Uterus (tissue), 2 donors: Measurements from ENCODE around the gene UBE3C.

ENCODE experiments used
- POLR2A ChIP-seq, 2 donors: fragments of 450-650 bp; IDR thresholded peaks; one replicate each; pipeline ENCODE4 v1.6.1; 2016; ENCODE audit warnings: antibody characterized with exemption in 2 of 2, mild to moderate bottlenecking in 1 of 2, moderate library complexity in 1 of 2
- TF ChIP-seq, protein P1 (sequence below), 4 experiments: fragments of 200-600 bp in 2 of 4; fragments of 450-650 bp in 2 of 4; sonication (generic) in 2 of 4; IDR thresholded peaks; one replicate each; pipeline ENCODE4 v1.5.1; 2016 to 2019; ENCODE audit warnings: antibody characterized with exemption in 4 of 4, mild to moderate bottlenecking in 2 of 4, moderate library complexity in 1 of 4

- TF ChIP-seq, protein P1, sequence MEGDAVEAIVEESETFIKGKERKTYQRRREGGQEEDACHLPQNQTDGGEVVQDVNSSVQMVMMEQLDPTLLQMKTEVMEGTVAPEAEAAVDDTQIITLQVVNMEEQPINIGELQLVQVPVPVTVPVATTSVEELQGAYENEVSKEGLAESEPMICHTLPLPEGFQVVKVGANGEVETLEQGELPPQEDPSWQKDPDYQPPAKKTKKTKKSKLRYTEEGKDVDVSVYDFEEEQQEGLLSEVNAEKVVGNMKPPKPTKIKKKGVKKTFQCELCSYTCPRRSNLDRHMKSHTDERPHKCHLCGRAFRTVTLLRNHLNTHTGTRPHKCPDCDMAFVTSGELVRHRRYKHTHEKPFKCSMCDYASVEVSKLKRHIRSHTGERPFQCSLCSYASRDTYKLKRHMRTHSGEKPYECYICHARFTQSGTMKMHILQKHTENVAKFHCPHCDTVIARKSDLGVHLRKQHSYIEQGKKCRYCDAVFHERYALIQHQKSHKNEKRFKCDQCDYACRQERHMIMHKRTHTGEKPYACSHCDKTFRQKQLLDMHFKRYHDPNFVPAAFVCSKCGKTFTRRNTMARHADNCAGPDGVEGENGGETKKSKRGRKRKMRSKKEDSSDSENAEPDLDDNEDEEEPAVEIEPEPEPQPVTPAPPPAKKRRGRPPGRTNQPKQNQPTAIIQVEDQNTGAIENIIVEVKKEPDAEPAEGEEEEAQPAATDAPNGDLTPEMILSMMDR (IDR thresholded peaks at IDR 0.05): no peak
- TF ChIP-seq POLR2A (IDR thresholded peaks at IDR 0.05): no peak
These were observed 73.0 kb downstream of the UBE3C start for GRCh38 chr7:157211690-157212089.
